ENCODE data around the gene CDIPT.
A peak's percentile ranks its signal among the peaks of the same experiment; 100 is the strongest.
"Not testable (repeated sequence)": the region's sequence is repeated elsewhere in the genome, so short reads cannot be mapped to it uniquely, and the experiment has no call there.

Gene CDIPT, protein sequence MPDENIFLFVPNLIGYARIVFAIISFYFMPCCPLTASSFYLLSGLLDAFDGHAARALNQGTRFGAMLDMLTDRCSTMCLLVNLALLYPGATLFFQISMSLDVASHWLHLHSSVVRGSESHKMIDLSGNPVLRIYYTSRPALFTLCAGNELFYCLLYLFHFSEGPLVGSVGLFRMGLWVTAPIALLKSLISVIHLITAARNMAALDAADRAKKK

DNA sequence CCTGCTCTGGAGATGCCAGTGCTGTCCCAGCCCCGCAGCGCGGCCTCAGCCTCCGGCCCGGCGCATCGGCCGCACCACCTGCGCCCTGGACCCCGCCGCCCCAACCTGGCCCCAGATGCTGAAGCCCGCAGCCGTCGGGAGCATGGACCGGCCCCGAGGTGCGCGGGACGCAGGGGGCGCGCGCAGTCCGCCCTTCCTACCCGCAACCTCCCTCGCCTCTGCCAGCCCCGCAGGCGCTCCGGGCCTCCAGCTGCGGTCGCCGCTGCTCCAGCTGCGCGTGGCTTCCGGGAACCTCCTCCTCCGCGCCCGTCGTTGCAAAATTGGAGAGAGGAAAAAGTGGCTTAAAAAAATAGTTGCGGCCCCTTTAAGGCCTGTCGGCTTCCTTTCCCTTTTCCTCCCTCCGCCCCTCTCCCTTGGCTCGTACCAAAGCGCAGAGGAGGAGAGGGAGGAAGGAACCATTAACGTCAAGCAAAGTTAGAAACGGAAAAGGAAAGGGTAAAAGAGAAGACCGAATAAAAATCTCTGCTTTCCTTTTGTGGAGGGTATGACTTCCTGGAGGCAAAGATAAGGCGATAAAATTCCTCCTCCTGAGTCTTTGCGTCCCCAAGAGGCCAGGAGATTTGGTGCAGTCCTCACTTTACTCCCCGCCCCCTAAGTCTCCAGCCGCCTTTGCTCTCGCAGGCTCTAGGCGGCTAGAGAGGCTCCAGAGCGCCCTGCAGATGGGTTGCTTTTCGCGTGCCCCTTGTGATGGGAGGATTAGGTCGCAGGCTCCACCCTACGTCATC lies at the start of gene CDIPT:
CDIPT (minus strand) TSS at position 343 of the 785 bp plus-strand sequence. CDS start 369 bp downstream, outside the sequence.
- peak; percentile 91 for DNase-seq

DNA sequence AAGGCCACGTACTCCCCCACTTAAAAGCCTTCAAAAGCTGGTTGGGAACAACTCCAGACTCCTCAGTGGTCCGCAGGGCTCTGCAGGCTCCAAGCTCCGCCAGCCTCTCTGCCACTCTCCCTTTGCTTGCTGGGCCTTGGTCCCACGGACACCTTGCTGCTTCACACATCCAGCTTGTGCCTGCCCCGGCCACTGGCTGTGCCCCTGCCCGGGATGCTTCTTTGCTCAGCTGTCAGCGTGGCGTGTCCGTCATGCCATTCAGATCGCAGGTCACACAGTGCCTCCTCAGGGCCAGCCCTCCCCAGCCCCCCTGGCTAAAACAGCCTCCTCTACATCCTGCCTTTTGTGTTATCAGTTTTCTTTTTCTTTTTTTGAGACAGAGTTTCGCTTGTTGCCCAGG lies 49.1 kb upstream of the CDIPT start:
- no peak for DNase-seq

DNA sequence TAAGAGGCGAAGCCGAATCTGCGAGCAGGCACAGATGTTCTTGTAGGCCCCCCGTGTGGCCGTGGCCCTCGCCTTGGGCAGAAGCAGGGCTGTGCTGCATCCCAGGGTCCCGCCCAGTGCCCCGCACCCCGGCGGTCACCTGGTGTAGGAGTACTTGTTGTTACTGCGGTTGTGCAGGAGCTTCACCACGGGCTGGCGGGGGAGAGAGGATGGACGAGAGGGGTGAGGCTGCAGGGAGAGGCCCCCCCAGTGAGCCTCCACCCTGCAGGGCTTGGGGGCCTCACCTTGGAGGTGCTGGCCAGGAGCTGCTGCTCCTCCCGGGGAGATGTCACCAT lies 48.6 kb upstream of the CDIPT start:
- DNase-seq, result no peak

DNA sequence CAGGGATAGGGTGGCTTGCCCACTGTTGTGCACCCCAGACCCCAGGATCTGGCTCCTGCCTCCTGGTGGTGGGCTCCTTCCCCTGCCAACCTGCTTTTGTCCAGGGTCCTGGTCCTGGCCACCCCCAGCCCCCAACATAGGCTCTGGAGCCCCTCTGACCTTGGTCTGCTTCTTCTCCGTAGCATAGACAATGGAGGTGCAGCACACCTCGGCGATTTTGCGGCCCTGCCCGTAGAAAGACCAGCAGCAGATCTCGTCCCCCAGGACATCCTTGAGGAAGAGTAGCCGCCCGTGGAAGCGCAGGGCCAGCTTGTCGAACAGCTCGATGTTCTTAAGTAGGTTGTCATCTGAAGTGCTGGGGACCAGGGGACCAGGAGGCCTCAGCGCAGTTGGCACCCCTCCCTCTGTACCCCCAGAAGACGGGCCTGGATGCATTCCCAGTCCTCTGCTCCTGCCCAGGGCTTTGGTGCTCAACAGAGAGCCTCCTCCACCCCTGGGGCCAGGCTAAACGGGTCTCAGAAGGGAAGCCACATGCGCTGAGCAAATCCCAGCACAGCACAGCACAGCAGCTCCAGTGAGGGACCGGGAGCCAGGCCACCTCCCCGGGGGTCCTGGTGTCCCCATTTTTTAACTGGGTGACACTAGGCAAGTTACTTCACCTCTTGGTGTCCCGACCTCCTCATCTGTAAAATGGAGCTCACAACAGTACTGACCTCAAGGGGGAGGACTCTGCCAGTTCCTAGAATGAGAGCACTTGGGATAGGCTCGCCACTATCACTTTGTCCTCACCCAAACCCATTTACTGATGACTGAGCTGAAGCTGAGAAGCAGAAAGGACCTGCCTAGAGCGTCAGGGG lies 48.0 kb upstream of the CDIPT start:
- DNase-seq, result no peak

DNA sequence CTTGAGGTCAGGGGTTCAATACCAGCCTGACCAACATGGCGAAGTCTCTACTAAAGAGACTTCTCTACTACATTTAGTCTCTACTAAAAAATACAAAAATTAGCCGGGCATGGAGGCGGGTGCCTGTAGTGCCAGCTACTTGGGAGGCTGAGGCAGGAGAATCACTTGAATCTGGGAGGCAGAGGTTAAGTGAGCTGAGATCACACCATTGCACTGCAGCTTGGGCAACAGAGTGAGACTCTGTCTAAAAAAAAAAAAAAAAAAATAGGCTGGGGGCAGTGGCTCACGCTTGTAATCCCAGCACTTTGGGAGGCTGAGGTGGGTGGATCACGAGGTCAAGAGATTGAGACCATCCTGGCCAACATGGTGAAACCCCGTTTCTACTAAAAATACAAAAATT lies 46.8 kb upstream of the CDIPT start:
- not testable (repeated sequence) for DNase-seq

DNA sequence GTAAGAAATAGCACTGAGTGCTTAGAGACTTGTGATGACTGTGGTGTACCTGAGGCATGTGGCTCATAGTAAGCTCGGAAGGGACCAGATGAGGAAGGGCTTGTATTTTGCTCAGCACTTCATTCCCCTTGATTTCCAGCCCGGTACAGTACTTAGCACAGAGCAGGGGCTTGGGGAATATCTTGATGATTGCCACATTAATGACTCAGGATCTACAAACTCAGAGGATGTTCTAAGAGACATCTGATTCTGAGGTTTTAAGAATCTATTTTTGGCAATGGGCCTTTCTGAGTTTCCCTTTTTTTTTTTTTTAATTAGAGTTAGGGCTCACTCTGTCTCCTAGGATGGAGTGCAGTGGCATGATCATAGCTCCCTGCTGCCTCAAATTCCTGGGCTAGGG lies 46.4 kb upstream of the CDIPT start:
- DNase-seq, result no peak

DNA sequence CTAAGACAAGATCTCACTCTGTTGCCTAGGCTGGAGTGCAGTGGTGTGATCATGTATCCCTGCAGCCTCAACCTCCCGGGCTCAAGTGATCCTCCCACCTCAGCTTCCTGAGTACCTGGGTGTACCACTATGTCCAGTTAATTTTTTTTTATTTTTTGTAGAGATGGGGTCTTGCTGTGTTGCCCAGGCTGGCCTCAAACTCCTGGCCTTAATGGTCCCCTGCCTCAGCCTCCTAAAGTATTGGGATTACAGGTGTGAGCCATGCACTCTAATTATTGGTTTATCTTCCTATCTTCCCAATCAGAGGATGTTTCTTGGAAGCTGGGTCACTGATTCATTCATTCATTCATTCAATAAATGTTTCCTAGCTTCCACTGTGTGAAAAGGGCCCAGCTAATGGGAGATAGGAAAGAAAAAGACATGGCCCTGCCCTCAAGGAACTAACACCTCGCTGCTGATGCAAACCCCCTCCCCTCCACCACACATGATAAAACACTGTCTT lies 45.7 kb upstream of the CDIPT start:
- DNase-seq, result no peak

DNA sequence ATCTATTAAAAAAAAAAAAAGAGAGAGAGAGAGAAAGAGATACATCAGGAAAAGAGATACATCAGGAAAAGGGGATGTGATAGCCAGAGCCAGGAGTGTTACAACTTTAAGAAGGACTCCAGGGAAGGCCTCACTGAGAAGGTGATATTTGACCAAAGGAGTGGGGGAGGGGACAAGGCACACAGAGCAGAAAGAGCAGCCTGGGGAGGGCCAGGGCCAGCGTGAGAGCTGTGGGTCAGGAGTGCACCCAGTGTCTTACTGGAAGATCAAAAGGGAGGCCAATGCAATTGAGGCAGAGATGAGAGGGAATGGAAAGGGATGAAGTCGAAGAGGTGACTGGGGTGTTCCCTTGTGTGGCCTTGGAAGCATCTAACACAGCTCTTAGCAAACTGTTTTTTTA lies 44.9 kb upstream of the CDIPT start:
- no peak for DNase-seq

DNA sequence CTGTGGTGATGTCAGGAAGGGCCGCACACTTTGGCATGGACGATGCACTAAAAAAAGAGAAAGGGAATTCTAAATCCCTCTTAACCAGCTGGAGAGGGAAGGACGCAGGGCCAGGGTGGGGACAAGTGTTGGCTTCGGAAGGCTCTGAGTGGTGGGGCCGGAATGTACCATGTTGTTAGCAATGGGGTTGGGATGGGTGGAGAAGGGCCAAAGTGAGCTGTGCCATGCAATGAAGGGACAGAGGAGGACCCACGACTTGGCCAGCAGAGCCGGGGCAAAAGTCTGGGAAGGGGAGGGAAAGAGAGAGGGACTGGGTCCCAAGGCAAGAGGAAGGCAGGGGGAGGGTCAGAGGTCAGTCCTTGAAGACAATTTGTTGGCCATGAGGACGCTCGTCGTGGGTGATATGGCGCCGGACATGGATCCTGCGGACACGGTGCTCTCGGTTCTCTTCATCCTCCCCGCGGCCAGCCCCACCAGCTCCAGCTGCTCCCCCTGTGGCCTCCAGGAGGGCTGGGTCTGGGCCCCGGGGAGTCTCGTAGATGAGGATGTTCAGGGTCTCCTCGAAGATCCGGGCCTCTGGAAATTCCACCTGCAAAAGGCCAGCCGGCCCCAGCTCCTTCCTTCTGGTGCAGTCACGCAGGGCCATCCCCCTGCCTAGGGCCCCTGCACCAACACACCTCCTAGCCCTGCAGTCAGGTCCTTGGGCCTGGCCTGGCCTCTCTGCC lies 43.7 kb upstream of the CDIPT start:
- DNase-seq, result no peak

DNA sequence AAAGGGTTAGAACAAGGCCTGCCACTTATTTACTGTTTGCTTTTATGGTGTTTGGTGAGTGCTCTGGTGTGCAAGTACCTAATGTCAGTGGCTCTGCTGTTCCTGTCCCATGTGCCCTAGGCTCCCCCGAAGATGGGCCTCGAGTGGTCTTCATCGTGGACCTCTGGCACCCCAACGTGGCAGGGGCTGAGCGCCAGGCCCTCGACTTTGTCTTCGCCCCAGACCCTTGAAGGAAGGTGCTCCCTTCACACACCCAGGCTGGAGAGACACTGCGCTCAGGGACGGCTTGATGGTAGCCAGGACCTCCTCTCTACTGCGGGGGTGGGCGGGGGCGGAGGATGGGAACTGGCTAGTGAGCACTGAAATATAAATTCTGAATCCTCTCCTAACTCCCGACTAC lies 42.6 kb upstream of the CDIPT start:
- DNase-seq, result no peak

DNA sequence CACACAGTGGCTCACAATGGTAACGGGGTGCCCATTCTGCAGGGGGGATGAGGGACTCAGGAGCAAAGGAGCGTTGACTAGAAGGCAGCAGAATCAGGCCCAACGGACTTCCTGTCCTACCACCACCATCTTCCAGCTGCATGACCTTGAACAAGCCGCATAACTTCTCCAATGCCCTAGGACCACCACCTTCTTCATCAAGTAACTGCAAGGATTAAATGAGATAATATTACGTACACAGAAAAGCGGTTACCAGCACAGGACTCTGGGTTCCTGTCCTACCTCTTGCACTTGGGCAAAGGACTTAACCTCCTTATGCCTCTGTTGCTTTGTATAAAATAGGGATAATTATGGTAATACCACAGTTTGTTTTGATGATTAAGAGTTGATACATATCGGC lies 41.9 kb upstream of the CDIPT start:
- DNase-seq, result no peak

DNA sequence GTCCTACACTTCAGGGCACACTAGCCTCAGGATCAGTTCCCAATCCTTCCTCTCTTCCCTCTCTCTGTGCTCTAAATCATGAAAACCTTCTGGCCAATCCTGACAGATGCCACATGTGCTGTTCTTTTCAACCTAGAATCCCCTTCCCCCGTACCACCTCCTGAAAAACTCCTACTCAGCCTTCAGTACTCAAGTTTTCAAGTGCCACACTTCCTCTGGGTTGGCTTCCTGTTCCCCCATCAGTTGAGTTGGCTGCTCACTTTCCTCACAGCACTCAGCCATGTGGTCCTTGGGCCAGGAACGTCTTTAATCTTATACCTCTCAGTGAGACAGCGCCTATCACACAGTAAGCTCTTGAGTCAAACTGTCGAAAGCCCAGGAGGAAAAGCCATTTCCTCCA lies 40.6 kb upstream of the CDIPT start:
- no peak for DNase-seq

DNA sequence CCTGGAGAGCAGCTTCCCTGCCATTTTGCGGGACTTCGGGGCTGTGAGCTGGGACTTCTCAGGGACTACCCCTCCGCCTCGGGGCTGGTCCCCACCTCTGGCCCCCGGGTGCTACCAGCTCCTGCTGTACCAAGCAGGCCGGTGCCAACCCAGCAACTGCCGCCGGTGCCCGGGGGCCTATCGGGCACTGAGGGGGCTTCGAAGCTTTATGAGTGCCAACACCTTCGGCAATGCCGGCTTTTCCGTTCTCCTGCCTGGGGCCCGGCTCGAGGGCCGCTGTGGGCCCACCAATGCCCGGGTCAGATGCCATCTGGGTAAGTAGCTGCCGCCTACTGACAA lies 38.5 kb upstream of the CDIPT start:
- no peak for DNase-seq

DNA sequence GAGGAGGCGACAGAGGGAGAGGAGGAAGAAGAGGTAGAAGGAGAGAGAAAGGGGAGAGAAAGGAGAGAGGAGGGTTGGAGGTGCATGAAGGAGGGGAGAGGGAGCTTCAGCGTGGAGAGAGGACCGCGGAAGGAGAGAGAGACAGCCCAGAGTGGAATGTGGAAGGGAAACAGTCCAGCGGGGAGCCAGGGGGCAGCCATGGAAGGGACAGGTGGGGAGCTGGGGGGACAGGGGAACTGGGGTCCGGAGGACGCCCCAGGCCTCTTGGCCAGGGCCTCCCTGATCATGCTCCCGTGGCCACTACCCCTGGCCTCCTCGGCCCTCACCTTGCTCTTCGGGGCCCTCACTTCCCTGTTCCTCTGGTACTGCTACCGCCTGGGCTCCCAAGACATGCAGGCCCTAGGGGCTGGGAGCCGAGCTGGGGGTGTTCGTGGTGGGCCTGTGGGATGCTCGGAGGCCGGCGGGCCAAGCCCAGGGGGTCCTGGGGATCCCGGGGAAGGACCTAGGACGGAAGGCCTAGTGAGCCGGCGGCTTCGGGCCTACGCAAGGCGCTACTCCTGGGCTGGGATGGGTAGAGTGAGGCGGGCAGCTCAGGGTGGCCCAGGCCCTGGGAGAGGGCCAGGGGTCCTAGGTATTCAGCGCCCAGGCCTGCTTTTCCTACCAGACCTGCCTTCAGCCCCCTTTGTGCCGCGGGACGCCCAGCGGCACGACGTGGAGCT lies 38.0 kb upstream of the CDIPT start:
- no peak for DNase-seq

DNA sequence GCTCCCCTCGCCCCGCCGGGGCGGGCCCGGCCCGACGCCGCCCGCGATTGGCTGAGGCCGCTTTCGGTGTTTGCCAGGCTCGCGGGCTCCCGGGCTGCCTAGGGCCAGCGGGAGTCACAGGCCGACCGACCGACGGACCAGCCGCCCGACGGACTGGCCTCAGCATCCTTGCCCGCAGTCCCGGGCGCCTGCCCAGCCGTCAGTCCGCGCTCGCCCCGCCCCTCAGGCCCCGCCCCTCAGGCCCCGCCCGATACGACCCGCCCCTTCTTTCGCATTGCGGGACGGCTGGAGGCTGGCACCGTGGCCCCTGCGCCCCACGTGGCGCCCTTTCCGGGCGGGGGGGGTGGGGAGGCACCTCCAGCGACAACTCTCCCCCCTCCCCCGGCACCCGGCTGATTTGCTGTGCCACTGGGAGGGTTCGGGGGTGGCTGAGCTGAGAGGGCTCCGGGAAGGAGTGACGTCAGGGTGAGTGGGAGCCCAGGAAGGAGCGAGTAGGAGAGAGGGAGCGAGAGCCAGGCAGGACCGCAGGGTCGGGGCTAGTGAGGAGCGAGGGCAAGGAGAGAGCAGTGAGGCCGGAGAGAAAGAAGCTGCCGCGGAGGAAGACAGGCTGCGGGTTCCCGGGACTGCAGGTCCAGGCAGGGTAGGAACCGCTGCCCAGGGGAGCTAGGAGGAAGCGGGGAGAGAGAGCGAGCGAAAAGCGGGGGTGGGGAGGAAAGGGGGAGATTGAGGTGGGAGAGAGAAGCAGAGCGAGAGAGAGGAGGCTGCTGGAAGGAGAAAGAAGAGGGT lies 37.3 kb upstream of the CDIPT start, which contains the start of gene ASPHD1:
ASPHD1 (plus strand) TSS at position 387 of the 786 bp plus-strand sequence. CDS start 484 bp downstream, outside the sequence.
- peak; percentile 52 for DNase-seq

DNA sequence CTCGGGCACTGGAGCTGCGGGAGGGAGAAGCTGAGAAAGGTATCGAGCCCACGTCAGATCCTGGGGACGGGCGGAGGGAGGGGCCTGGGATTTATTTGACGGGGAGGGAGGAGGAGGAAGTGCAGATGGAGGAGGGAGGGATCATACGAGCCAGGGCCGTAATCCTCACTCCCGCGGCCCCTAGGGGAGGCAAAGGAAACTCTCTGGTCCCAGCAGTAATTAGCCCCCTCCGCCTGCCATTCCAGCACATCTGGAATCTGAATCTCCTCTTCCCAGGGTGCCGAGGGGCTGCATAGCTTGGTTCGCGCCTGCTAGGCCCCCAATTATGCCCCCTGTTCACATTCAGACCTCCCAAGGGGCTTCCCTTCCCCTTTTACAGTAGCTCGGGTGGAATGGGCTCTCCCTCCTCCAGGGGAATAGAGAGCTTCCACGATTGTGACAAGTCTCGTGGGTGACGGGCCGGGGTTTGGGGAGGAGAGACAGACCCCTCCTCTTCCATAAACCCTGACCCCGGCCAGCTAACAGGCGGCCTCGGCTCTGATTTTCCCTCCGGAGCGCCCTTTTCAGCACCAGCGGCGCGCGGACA lies 36.6 kb upstream of the CDIPT start, which contains the start of gene SEZ6L2:
SEZ6L2 (minus strand) TSS at position 35 of the 586 bp plus-strand sequence. CDS start 531 bp downstream, outside the sequence.
- peak; percentile 41 for DNase-seq

DNA sequence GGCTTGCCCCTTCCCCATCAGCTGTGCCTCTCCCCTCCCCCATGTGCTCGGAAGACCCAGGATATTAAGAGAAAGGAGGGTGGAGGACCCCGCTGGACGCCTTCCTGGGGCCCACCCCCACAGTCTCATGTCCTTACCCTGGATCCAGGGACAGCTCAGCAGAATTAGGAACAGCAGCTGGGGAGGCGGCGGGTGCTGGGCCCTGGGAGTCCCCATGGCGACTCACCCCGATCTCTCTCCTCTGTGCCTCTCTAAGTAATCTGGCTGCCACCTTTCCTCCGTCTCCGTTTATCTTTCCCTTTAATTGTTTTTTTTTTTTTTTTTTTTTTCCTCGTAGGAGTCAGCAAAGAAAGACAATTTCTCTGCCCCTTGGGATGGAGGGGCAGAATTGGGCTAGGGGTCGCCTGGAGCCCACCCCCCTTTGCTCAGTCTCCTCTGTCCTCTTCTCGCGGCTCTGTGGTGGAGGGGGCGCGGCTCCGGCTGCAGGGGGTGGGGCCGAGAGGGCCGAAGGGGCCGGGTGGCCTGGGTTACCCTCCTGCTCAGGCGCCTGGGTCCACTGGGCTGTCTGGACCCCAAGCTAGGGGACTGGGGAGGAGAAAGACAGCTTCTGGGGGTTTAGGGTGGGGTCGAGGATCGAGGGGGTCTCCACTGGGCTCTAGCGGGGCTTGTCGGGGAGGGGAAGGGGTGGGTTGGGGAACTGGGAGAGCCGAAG lies 35.9 kb upstream of the CDIPT start:
- no peak for DNase-seq

DNA sequence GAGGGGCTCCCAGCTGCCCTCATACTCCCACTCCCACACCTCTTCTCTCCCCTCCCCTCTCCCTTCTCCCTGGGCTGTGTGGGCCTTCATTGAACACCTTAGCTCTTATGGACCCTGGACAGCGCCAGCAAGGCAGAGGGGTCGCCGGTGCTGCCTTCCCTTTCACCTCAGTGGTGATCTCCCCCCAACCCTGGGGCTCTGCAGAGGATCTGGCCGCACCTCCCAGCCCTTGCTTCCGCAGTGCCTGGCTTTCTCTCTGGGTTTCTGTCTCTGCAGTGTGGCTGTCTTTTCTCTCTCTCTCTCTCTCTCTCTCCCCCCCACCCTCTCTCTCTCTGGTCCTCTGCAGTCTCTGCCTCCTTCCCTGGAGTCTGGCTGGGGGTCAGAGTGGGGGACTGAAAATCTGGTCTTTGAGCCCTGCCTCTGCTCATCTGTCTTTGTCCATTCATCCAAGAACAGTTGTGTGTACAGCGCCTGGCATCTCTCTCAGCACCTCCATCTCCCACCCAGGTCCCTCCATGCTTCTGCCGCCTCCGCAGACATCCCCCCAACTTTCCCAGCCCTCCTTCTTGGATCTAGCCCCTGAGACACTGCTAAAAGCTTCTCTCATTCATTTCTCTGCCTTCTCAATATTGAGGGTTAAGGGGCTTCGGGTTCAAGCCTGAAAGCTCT lies 35.2 kb upstream of the CDIPT start:
- DNase-seq, result no peak

DNA sequence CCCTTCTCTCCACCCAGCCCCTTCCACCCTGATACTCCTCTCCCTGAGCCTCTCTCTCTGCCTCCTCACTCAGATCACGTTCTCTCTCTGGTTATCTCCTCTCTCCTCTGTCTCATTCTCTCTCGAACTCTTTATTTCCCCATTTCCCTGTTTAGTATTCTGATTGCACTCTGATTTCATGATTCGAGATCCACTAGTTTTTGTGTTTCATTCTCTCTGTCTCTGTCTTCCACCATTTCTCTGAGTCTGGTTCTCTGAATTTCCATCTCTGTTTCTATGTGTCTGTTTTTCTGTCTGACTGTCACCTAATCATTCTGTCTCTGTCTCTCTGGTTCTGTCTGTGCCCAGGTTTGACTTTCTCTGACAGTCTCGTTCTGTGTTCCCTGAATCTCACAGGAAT lies 34.3 kb upstream of the CDIPT start:
- no peak for DNase-seq

DNA sequence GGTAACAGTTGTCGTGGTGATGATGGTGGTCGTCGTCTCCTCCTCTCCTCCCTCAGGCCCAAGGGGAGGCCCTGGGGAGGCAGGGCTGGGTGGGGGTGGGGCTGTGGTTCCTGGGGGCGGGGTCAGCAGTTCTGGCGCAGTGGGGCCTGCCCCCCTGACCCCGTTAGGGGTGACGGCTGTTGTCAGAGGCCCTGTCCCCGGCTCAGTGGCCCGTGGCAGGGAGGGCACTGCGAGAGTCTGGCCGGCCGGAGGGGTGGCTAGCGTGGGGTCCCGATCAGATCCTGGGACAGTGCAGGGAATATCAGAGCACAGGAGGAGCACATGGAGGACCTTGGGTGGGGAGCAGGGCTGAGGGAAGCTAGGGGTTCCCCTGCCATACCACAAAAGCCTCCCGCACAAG lies 33.8 kb upstream of the CDIPT start:
- no peak for DNase-seq
